OCI-LY7 (cell line): ENCODE data around the gene FDX2. TPM values are rescaled to one million over a fixed set of nuclear protein-coding genes. Genes with fewer than 3 reads are reported as not detected.

Experiments used
- BruUV-seq: library from RNA; stranded (reverse); fragments of 400-500 nt; replicated peaks from 2 replicates; lab custom pipeline; 2021; lab: Mats Ljungman, UMichigan
- CTCF ChIA-PET: fragments of 300-600 bp; sonication (Branson Sonifier 250); formaldehyde crosslinking; loops from one replicate; lab custom pipeline; 2022; ENCODE audit warnings: antibody characterized with exemption; ENCODE audit not compliant: unreplicated experiment; lab: Charles Lee
- POLR2A ChIA-PET: fragments of 300-600 bp; sonication (Branson Sonifier 250); formaldehyde crosslinking; loops from one replicate; lab custom pipeline; 2022; ENCODE audit warnings: antibody characterized with exemption; lab: Charles Lee
- DNase-seq: peaks from one replicate; pipeline ENCODE4 v3.0.0-alpha.2; 2015; ENCODE audit warnings: low spot score
- H2AFZ ChIP-seq: fragments of 200-600 bp; sonication (generic), shearing (Covaris generic); 2 replicates; pipeline ENCODE4 v1.6.1; 2014; ENCODE audit warnings: mild to moderate bottlenecking, antibody characterized with exemption, low read length, moderate library complexity
- H3K27ac ChIP-seq: fragments of 200-600 bp; sonication (generic); 2 replicates; pipeline ENCODE4 v1.5.1; 2014; ENCODE audit warnings: mixed run types, low read depth, mild to moderate bottlenecking, moderate library complexity, low read length, inconsistent platforms; ENCODE audit not compliant: poor library complexity, severe bottlenecking
- H3K36me3 ChIP-seq: fragments of 200-600 bp; sonication (generic); 2 replicates; pipeline ENCODE4 v1.6.1; 2014; ENCODE audit warnings: mild to moderate bottlenecking, antibody characterized with exemption, low read length, moderate library complexity, mixed read lengths; ENCODE audit not compliant: insufficient read depth
- H3K4me1 ChIP-seq: fragments of 200-600 bp; sonication (generic); 2 replicates; pipeline ENCODE4 v1.5.1; 2014; ENCODE audit warnings: mild to moderate bottlenecking, low read length; ENCODE audit not compliant: insufficient read depth, poor library complexity, severe bottlenecking
- H3K4me2 ChIP-seq: fragments of 200-600 bp; sonication (generic); 2 replicates; pipeline ENCODE4 v1.6.1; 2014; ENCODE audit warnings: mild to moderate bottlenecking, low read length
- H3K4me3 ChIP-seq: fragments of 200-600 bp; sonication (generic); 2 replicates; pipeline ENCODE4 v1.5.1; 2014; ENCODE audit warnings: mild to moderate bottlenecking, low read depth, low read length; ENCODE audit not compliant: poor library complexity, severe bottlenecking
- H3K79me2 ChIP-seq: fragments of 200-600 bp; sonication (generic); 2 replicates; pipeline ENCODE4 v1.6.1; 2016; ENCODE audit warnings: low read depth, mild to moderate bottlenecking, low read length, moderate library complexity, mixed read lengths; ENCODE audit not compliant: insufficient read depth
- H3K9me2 ChIP-seq: fragments of 200-600 bp; sonication (generic); 2 replicates; pipeline ENCODE4 v1.6.1; 2016; ENCODE audit warnings: mild to moderate bottlenecking, low read length, mixed read lengths; ENCODE audit not compliant: insufficient read depth
- H3K9me3 ChIP-seq: fragments of 200-600 bp; sonication (generic); 2 replicates; pipeline ENCODE4 v1.6.1; 2014; ENCODE audit warnings: mild to moderate bottlenecking, mixed run types, low read length, mixed read lengths
- H4K20me1 ChIP-seq: fragments of 200-600 bp; sonication (generic); 2 replicates; pipeline ENCODE4 v1.6.1; 2014; ENCODE audit warnings: mild to moderate bottlenecking, antibody characterized with exemption, low read length, moderate library complexity, mixed read lengths; ENCODE audit not compliant: insufficient read depth
- CTCF ChIP-seq: fragments of 200-600 bp; sonication (generic); conservative IDR thresholded peaks from 2 replicates; pipeline ENCODE4 v1.5.1; 2014; ENCODE audit warnings: mild to moderate bottlenecking, antibody characterized with exemption, low read length, moderate library complexity, mixed read lengths
- EZH2phosphoT487 ChIP-seq: fragments of 200-600 bp; sonication (generic); IDR thresholded peaks from 2 replicates; pipeline ENCODE4 v1.6.1; 2018; ENCODE audit warnings: low read depth, borderline replicate concordance, mild to moderate bottlenecking, mixed run types, antibody characterized with exemption, low read length, moderate library complexity, mixed read lengths
- intact Hi-C: fragments of 100-400 bp; cut with micrococcal nuclease; formaldehyde crosslinking; loops from one replicate; pipeline ENCODE4 v1.10.0; 2022; ENCODE audit not compliant: unreplicated experiment
- total RNA-seq, 2 experiments: library from RNA; depleted of rRNA in 1 of 2; stranded (reverse); fragments of >200 nt in 1 of 2; shearing (Covaris generic) in 1 of 2; gene quantifications; 2 replicates each; pipeline ENCODE4 v1.2.3, GENCODE V29; 2014 to 2022

FDX2 gene
- total RNA-seq, 2 experiments from 2014 or later, result 17.1 to 17.2 TPM

GRCh38 chr19:10268071-10268470 is 47.7 kb downstream of the FDX2 start:
- H3K4me2 ChIP-seq, result no peak overlapping the region
- CTCF ChIA-PET, result interaction anchor here (0.6 kb wide), 1 partner anchor 109 kb away, joined by 7 read pairs; no protein-coding TSS in a partner anchor

GRCh38 chr19:10266706-10267105 is 49.1 kb downstream of the FDX2 start:
- Histone ChIP-seq H2AFZ (no peak overlapping the region), H3K79me2 (no peaks in the 10 kb centered on the region), H3K27ac (no peak overlapping the region), H3K4me3 (no peak overlapping the region), H3K36me3 (no peaks in the 10 kb centered on the region), H3K9me2 (no peaks in the 10 kb centered on the region), H3K4me1 (peaks cover 22% of the 10 kb centered on the region), H3K9me3 (no peaks in the 10 kb centered on the region), H3K4me2 (no peak overlapping the region), H4K20me1 (no peaks in the 10 kb centered on the region)
- no TSS peak for BruUV-seq
- intact Hi-C loops, result no loop called here
- no peak for DNase-seq
- POLR2A ChIA-PET, result no interaction called here
- TF ChIP-seq EZH2phosphoT487 (no peak), CTCF (no peak)
- CTCF ChIA-PET, result no interaction called here

More at GRCh38 chr19:10268071-10268470, 47.7 kb downstream of the FDX2 start:
- BruUV-seq, result no TSS peak
- TF ChIP-seq EZH2phosphoT487 (no peak), CTCF (no peak)
- Histone ChIP-seq H4K20me1 (no peaks in the 10 kb centered on the region), H3K27ac (no peak overlapping the region), H3K9me2 (no peaks in the 10 kb centered on the region), H3K79me2 (0 out of 2 replicates have a peak, but pooled peaks cover 5% of the 10 kb centered on the region), H2AFZ (no peak overlapping the region), H3K4me3 (no peak overlapping the region), H3K36me3 (no peaks in the 10 kb centered on the region), H3K9me3 (no peaks in the 10 kb centered on the region), H3K4me1 (peaks cover 31% of the 10 kb centered on the region)
- POLR2A ChIA-PET, result no interaction called here
- intact Hi-C loops, result loop anchor here (2.0 kb wide), 2 partner anchors 65 to 113 kb away; partner anchors contain the start of genes RAVER1 and TYK2
- no peak for DNase-seq

GRCh38 chr19:10262771-10263170 is 53.0 kb downstream of the FDX2 start:
- DNase-seq, result no peak
- H3K4me2 ChIP-seq, result no peak overlapping the region
- TF ChIP-seq CTCF, result no peak
- no peak for TF ChIP-seq EZH2phosphoT487
- no peak overlapping the region for H2AFZ ChIP-seq
- peaks cover 6% of the 10 kb centered on the region for H3K4me1 ChIP-seq
- H4K20me1 ChIP-seq, result 0 out of 2 replicates have a peak, but pooled peaks cover 4% of the 10 kb centered on the region
- no peaks in the 10 kb centered on the region for H3K79me2 ChIP-seq
- peaks cover 27% of the 10 kb centered on the region for H3K36me3 ChIP-seq
- no peak overlapping the region for H3K27ac ChIP-seq
- H3K9me2 ChIP-seq, result no peaks in the 10 kb centered on the region
- H3K4me3 ChIP-seq, result no peak overlapping the region
- ChIA-PET CTCF (no interaction called here), POLR2A (interaction anchor here (0.6 kb wide), 1 partner anchor 120 kb away, joined by 7 read pairs; no protein-coding TSS in a partner anchor)
- BruUV-seq, result no TSS peak
- no peaks in the 10 kb centered on the region for H3K9me3 ChIP-seq
- intact Hi-C loops, result no loop called here
